AG10803 (cell line): ENCODE data around the gene SLC16A10.

Source experiments
- DNase-seq: peaks from one replicate; pipeline ENCODE4 v3.0.0; 2010; ENCODE audit warnings: low read depth
- H3K4me3 ChIP-seq: 2 replicates; pipeline ENCODE4 v1.5.1; 2011; ENCODE audit warnings: mild to moderate bottlenecking, low read length, control low read depth
- CTCF ChIP-seq: conservative IDR thresholded peaks from 2 replicates; pipeline ENCODE4 v1.5.1; 2011; ENCODE audit warnings: mild to moderate bottlenecking, low read length, control low read depth, inconsistent platforms

SLC16A10 gene

GRCh38 chr6:111087106-111087835, at the start of gene SLC16A10:
SLC16A10 (plus strand) TSS chr6:111087503; CDS start chr6:111087753, 250 bp downstream.
- H3K4me3 ChIP-seq, result peak within 1 kb of the TSS; percentile 42
- DNase-seq, result no peak
- no peak for TF ChIP-seq CTCF

- no peak for DNase-seq
- TF ChIP-seq CTCF, result no peak
- H3K4me3 ChIP-seq, result no peak overlapping the region
Measured at GRCh38 chr6:111038534-111039252, 48.6 kb upstream of the SLC16A10 start.

GRCh38 chr6:111041917-111042316, 45.4 kb upstream of the SLC16A10 start:
- no peak for DNase-seq
- no peak for TF ChIP-seq CTCF
- H3K4me3 ChIP-seq, result no peak overlapping the region

GRCh38 chr6:111047244-111047643, 40.1 kb upstream of the SLC16A10 start:
- no peak for TF ChIP-seq CTCF

GRCh38 chr6:111050261-111051023, 36.9 kb upstream of the SLC16A10 start:
- no peak overlapping the region for H3K4me3 ChIP-seq
- no peak for TF ChIP-seq CTCF
- no peak for DNase-seq

More at GRCh38 chr6:111047244-111047643, 40.1 kb upstream of the SLC16A10 start:
- DNase-seq, result no peak
- no peak overlapping the region for H3K4me3 ChIP-seq

GRCh38 chr6:111052171-111052570, 35.1 kb upstream of the SLC16A10 start:
- no peak for TF ChIP-seq CTCF
- no peak for DNase-seq
- H3K4me3 ChIP-seq, result no peak overlapping the region
